Gastroesophageal sphincter (tissue), 4 donors: ENCODE data around the gene ATP10A. TPM values are rescaled to one million over a fixed set of nuclear protein-coding genes. Genes with fewer than 3 reads are reported as not detected.

Source experiments
- ATAC-seq: fragments of 150-250 bp; one replicate; pipeline ENCODE4 v1.9.1; 2016; ENCODE audit warnings: mild to moderate bottlenecking, moderate library complexity
- H3K27ac ChIP-seq, 4 donors: fragments of 200-600 bp; sonication (generic) in 3 of 4; 1 replicate in 3 of 4; 2 replicates in 1 of 4; pipeline ENCODE4 v1.5.1; 2016 to 2019
- H3K27me3 ChIP-seq: fragments of 200-600 bp; sonication (generic); one replicate; pipeline ENCODE4 v1.5.1; 2019
- H3K36me3 ChIP-seq, 2 donors: fragments of 200-600 bp; sonication (generic); one replicate each; pipeline ENCODE4 v1.5.1; 2019; ENCODE audit warnings: control low read depth in 1 of 2
- H3K4me1 ChIP-seq, 3 donors: fragments of 200-600 bp; sonication (generic); 1 replicate in 2 of 3; 2 replicates in 1 of 3; pipeline ENCODE4 v1.5.1; 2016 to 2019; ENCODE audit warnings: control low read depth in 2 of 3
- H3K4me3 ChIP-seq, 2 donors: fragments of 200-600 bp; sonication (generic); one replicate each; pipeline ENCODE4 v1.5.1; 2019; ENCODE audit warnings: mild to moderate bottlenecking in 1 of 2, moderate library complexity in 1 of 2
- H3K9me3 ChIP-seq, 3 donors: fragments of 200-600 bp; sonication (generic); one replicate each; pipeline ENCODE4 v1.5.1; 2017 to 2019; ENCODE audit warnings: control low read depth in 2 of 3
- CTCF ChIP-seq, 4 experiments: fragments of 200-600 bp in 2 of 4; fragments of 450-650 bp in 2 of 4; sonication (generic) in 1 of 4; IDR thresholded peaks; one replicate each; pipeline ENCODE4 v1.5.1; 2017 to 2019; ENCODE audit warnings: antibody characterized with exemption in 4 of 4, mild to moderate bottlenecking in 2 of 4, moderate library complexity in 2 of 4
- EP300 ChIP-seq: sonication (generic); formaldehyde crosslinking; IDR thresholded peaks from one replicate; pipeline ENCODE4 v1.6.1; 2017; ENCODE audit warnings: antibody characterized with exemption, mild to moderate bottlenecking
- POLR2A ChIP-seq, 2 donors: fragments of 450-650 bp; IDR thresholded peaks; one replicate each; pipeline ENCODE4 v1.6.1; 2017; ENCODE audit warnings: antibody characterized with exemption in 2 of 2, mild to moderate bottlenecking in 2 of 2, moderate library complexity in 1 of 2
- POLR2AphosphoS5 ChIP-seq: sonication (generic); formaldehyde crosslinking; IDR thresholded peaks from one replicate; pipeline ENCODE4 v1.6.1; 2017; ENCODE audit warnings: antibody characterized with exemption
- WGBS, 2 donors: methylation state at CpG; one replicate each; pipeline ENCODE4 v1.1.5; 2018; ENCODE audit warnings: low coverage in 1 of 2; 5-methylcytosine and 5-hydroxymethylcytosine counted together
- total RNA-seq, 4 donors: library from RNA; depleted of rRNA; stranded (reverse); fragments of >200 nt; gene quantifications; one replicate each; pipeline ENCODE4 v1.1.0, GENCODE V29; 2016

Gene ATP10A
- total RNA-seq, 4 donors from 2014 or later = 22.9 to 41.8 (median 24.6) TPM

GRCh38 chr15:25766417-25766816, 96.7 kb downstream of the ATP10A start:
- no peak for ATAC-seq
- WGBS, 2 donors = 90 to 100% methylated on average over 1 to 2 of the region's 7 CpGs
- no peaks in the 10 kb centered on the region for H3K9me3 ChIP-seq
- H3K36me3 ChIP-seq = peaks cover 0 to 12% of the 10 kb centered on the region in 2 donors
- no peak overlapping the region for H3K27ac ChIP-seq
- no peak overlapping the region for H3K4me3 ChIP-seq
- H3K27me3 ChIP-seq = no peaks in the 10 kb centered on the region
- H3K4me1 ChIP-seq = peaks cover 0 to 19% (median 4%) of the 10 kb centered on the region in 3 donors
- TF ChIP-seq POLR2AphosphoS5 (no peak), EP300 (no peak), POLR2A (IDR thresholded peaks at IDR 0.05) (no peak), CTCF (IDR thresholded peaks at IDR 0.05) (no peak)

GRCh38 chr15:25764980-25765735, 98.0 kb downstream of the ATP10A start:
- H3K36me3 ChIP-seq = peaks cover 0 to 12% of the 10 kb centered on the region in 2 donors
- H3K4me1 ChIP-seq = peaks cover 0 to 24% (median 11%) of the 10 kb centered on the region in 3 donors
- no peak overlapping the region for H3K27ac ChIP-seq
- no peak for ATAC-seq
- no peaks in the 10 kb centered on the region for H3K9me3 ChIP-seq
- 74 to 89% methylated on average over 8 to 10 of the region's 14 CpGs for WGBS, 2 donors
- H3K4me3 ChIP-seq = no peak overlapping the region
- TF ChIP-seq POLR2A (IDR thresholded peaks at IDR 0.05) = no peak
- TF ChIP-seq POLR2AphosphoS5 = no peak
- no peak for TF ChIP-seq EP300
- no peak for TF ChIP-seq CTCF (IDR thresholded peaks at IDR 0.05)
- no peaks in the 10 kb centered on the region for H3K27me3 ChIP-seq

GRCh38 chr15:25763954-25764353, 99.2 kb downstream of the ATP10A start:
- no peaks in the 10 kb centered on the region for H3K9me3 ChIP-seq
- no peaks in the 10 kb centered on the region for H3K27me3 ChIP-seq
- H3K36me3 ChIP-seq = peaks cover 0 to 12% of the 10 kb centered on the region in 2 donors
- no peak overlapping the region for H3K4me3 ChIP-seq
- ATAC-seq = no peak
- 100% methylated on average over 1 of the region's 7 CpGs for WGBS, 2 donors
- peaks cover 0 to 28% (median 11%) of the 10 kb centered on the region in 3 donors for H3K4me1 ChIP-seq
- TF ChIP-seq CTCF (IDR thresholded peaks at IDR 0.05) = no peak
- TF ChIP-seq POLR2AphosphoS5 = no peak
- TF ChIP-seq EP300 = no peak
- no peak for TF ChIP-seq POLR2A (IDR thresholded peaks at IDR 0.05)
- H3K27ac ChIP-seq = no peak overlapping the region

- Histone ChIP-seq H3K4me1 (peaks cover 0 to 28% (median 11%) of the 10 kb centered on the region in 3 donors), H3K36me3 (peaks cover 0 to 12% of the 10 kb centered on the region in 2 donors), H3K27ac (no peak overlapping the region), H3K9me3 (no peaks in the 10 kb centered on the region), H3K4me3 (no peak overlapping the region), H3K27me3 (no peaks in the 10 kb centered on the region)
- WGBS, 2 donors = 66% methylated on average over 3 of the region's 4 CpGs; no CpG with 5 or more reads in 1 of the 2 donors
- no peak for TF ChIP-seq EP300
- TF ChIP-seq POLR2AphosphoS5 = no peak
- TF ChIP-seq CTCF (IDR thresholded peaks at IDR 0.05) = no peak
- no peak for TF ChIP-seq POLR2A (IDR thresholded peaks at IDR 0.05)
- no peak for ATAC-seq
Observed at GRCh38 chr15:25763331-25763751, 99.8 kb downstream of the ATP10A start.
